Measurements from ENCODE around the gene TLE4.
A peak's percentile ranks its signal among the peaks of the same experiment; 100 is the strongest.
"Not testable (repeated sequence)": the region's sequence is repeated elsewhere in the genome, so short reads cannot be mapped to it uniquely, and the experiment has no call there.

Gene TLE4

GRCh38 chr9:79604921-79605562, 33.3 kb downstream of the TLE4 start:
- no peak for DNase-seq

- not testable (repeated sequence) for DNase-seq
Observed at GRCh38 chr9:79606529-79606928, 34.8 kb downstream of the TLE4 start.

DNA sequence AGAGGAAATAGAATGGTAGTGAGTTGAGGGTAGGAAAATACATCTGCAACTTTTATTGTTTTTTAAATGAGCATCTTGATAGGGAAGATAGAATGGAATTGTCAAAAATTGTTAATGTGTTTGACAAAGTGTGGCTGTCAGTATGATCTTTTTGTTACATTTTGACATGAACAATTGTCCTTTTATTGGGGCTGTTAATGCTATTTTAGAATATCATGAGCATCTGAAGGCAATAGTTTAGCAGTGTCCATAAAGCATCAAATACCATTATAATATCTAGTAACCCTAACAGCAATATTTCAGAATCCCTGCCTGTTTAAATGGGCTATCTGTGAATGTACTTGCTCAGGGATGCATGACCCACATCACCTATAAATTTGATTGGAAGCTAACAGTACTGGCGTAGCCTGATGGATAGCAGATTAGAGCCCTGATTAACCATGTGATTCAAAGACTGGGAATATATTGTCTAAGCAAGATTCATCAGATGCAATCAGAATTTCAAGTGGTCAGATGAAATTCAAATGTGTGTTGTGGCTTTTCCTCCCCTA, 37.8 kb downstream of the TLE4 start:
- no peak for DNase-seq

GRCh38 chr9:79610019-79610631, 38.4 kb downstream of the TLE4 start:
- no peak for DNase-seq

DNA sequence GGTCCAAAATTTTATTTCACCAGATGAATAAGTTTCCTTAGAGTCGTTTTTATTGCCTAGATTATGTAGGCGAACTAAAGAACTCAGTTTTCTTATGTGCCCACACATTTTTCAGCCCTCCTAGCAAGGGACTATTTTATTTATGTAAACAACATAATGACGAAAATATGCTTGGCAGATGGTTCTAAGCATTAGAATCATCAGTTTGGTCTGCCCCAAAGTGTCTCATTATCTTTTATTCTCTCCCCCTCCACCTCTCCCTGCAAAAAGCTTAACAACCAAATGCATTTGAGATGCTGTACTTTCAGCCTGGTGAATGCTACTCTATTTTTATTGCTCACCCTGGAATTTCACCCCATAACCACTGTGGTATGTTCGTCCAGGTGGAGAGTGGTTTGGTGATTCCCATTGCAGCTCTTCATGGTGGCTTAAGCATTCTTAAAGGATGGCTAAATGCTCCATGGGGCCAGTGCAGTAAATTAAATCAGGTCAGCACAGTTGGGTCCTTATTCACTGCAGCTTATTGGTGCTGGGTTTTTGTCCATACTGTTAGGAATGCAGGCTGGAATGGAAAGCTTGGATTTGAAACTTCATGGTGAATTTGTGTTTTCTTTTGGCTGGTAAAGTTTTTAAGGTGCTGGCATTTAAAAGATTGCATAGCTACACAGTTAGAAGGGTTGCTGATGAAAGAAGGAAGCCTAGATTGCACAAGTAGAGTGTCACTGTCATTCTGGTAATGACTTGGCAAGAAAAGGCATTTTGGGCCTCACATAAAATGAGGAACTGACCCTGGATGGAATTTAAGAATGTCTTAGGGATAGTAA, 39.2 kb downstream of the TLE4 start:
- DNase-seq: no peak

GRCh38 chr9:79613145-79613544, 41.4 kb downstream of the TLE4 start:
- DNase-seq: no peak

DNA sequence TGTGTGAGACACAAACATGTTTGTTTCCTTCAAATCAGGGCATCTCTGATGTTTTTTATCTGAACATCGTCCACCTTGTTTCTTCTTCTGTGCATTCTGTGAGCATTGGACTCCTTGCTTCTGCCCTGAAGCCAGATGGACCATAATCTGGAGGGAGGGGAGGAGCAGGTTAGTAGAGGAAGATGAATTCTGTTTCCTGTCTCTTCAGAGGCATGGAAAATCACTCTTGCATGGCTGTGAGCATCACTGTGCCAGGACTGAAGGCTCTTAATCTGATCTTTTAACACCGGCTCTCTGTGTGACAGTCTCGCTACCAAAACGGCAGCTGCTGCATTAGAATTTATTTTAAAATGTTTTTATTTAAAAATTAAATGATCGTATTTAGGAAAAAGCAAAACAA, 43.3 kb downstream of the TLE4 start:
- no peak for DNase-seq

- DNase-seq: no peak
Observed at GRCh38 chr9:79616013-79616412, 44.2 kb downstream of the TLE4 start.

- no peak for DNase-seq
Observed at GRCh38 chr9:79616971-79617370, 45.2 kb downstream of the TLE4 start.

DNA sequence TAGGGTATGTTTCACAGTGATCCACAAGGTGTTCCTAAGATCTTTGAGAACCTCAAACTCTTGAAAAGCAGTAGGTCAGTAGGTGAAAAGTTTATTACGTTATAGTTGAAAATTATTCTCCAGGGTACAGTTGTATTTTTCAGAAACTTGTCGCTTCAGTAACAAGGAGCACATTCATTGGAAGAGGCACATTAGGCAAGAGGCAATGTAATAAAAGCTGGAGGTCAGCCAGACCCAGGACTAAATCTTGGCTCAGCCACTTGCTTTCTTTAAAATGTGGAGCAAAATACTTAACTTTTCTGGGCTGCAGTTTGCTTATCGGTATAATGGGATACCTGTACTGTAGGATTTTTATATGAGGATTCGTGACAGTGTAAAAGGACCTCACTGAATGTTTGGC, 45.6 kb downstream of the TLE4 start:
- DNase-seq: no peak

DNA sequence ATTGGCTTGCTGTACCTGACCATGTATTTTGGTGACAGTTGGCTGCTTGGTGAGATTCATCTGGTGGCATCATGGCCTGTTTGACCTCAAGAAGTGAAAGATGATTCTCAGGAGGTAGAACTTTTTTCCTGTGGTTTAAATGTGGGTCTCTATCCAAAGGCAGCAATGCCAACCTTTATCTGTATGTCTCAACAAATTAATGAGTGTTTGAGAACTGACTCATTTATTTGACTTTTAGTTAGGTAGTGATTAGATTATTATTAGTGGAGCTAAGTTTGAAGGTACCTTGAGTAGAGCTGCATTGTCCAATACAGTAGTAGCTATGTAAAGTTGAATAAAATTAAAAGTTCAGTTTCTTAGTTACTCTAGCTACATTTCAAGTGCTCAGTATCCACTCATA, 48.2 kb downstream of the TLE4 start:
- no peak for DNase-seq

DNA sequence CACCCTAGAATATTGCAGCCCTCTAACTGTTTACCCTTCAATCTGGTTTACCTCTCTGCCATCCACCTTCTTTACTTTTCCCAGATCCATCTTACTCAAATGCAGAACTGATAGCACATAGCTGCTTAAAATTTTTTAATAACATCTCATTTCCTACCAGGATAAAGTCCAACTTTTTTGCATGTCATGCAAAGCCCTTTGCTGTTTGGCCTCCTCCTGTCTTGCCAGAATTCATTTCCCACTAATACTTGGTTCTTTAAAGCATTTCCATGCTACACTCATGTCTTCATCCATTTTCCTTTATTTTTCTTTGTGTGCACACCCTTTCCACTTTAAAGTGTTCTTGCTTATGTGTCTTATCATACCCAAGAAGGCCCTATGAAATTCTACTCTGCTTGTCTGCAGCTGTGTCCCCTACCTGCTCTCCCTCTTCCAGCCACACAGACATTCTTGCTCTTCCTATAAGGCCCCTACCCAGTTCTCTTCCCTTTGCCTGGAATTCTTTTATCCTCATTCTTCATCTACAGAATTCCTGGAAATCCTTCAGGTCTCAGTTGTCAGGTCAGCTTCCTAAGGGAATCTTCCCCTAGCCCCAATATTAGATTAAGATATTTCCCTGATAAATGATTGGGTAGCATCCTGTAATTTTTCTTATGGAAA, 50.3 kb downstream of the TLE4 start:
- no peak for DNase-seq

GRCh38 chr9:79623799-79624721, 52.3 kb downstream of the TLE4 start:
- peak; percentile 70 for DNase-seq

- no peak for DNase-seq
Observed at GRCh38 chr9:79629721-79630120, 58.0 kb downstream of the TLE4 start.

DNA sequence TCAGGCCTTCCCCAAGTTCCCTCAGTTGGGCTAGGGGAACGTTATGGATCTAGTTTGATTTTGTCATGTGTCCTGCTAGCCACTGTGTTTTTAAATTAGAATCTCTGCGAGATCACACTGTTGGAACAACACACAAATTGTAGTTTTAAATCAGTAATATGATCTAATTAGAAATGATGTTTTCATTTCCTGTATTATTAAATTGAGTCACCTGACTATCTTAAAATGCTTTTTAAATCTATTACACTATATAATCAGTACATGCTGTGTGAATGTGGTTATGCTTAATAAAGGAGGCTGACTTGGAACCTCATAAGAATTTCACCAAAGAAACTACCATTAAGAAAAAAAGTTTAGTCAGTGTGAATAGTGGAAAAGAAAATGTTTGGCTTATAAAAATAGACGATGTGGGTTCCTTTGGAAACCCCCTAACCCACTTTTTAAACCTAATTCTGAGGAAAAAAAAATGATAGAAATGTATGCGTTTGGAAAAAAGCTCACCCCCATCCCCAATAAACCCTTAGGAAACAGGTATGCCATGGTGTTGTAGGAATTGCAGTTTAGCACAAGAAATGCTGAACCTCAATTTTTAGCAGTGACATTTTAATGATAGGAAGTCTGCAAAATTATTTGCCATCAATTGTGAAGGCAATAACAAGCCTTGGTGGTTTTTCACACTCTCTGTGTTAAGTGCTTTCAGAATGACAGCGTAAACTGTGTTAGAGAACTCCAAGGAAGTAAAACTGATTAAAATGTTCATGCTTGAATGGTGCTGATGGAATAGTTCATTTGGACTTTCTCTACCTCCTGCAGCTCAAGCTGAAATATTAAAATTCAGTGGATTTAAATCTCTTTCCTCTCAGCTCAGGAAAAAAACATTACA, 59.0 kb downstream of the TLE4 start:
- no peak for DNase-seq

- no peak for DNase-seq
Observed at GRCh38 chr9:79632060-79632459, 60.3 kb downstream of the TLE4 start.

DNA sequence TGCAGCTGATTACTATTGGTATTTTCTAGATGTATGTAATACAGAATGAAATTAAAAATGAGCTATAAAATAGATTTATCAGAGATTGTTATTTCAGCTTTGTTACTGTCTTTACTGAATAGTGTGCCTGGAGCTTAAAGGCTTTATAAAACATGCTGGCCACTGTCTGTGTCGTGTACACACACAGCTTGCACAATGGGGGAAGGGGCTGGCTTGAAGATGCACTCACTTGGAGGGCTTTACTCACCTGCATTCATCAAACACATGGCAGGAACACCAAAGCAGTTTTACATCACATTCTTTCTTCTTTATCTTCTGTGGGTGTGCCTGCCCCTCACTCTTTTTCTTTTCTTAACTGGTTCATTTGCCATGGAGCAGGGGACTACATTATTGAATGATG, 60.9 kb downstream of the TLE4 start:
- DNase-seq: no peak

DNA sequence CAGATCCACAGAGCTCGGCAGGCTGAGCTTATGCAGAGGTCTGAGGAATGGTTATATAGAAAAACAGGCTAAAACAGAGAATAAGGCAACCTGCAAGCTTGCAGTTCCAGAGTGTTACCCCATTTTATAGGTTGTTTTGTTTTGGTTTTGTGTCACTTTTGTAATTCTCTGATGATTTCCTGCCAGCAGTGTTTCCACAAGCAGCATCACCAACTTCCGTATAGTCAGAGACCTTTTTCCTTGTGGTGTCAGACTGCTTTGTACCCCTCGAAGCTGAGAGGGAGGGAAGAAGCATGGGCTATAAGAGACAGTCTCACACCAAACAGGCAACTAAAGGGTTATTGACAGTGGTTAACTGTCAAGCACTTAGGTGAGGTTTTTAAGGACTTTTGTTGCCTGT, 61.8 kb downstream of the TLE4 start:
- no peak for DNase-seq

- DNase-seq: no peak
Observed at GRCh38 chr9:79637177-79637925, 65.6 kb downstream of the TLE4 start.

- no peak for DNase-seq
Observed at GRCh38 chr9:79638806-79639205, 67.0 kb downstream of the TLE4 start.

Data from KG1 (cell line).